Right lobe of liver (tissue), 6 donors: ENCODE data around the gene SLN. TPM values are rescaled to one million over a fixed set of nuclear protein-coding genes. Genes with fewer than 3 reads are reported as not detected.

Experiments used
- ATAC-seq, 4 donors: fragments of 200-7000 bp; cut with Tn5 transposase; one replicate each; pipeline ENCODE4 v1.9.1; 2020; ENCODE audit warnings: mild to moderate bottlenecking in 4 of 4, moderate library complexity in 4 of 4
- DNase-seq, 3 donors: peaks; one replicate each; pipeline ENCODE4 v3.0.0-alpha.2; 2020
- H3K27ac ChIP-seq, 3 donors: fragments of 200-600 bp; one replicate each; pipeline ENCODE4 v1.8.0; 2022
- H3K27me3 ChIP-seq, 2 donors: fragments of 200-600 bp; one replicate each; pipeline ENCODE4 v1.8.0; 2022
- H3K36me3 ChIP-seq, 4 donors: fragments of 200-600 bp; sonication (generic) in 1 of 4; one replicate each; pipeline versions ENCODE4 v1.5.1 to v1.8.0; 2017 to 2022; ENCODE audit warnings: control low read depth in 1 of 4
- H3K4me1 ChIP-seq, 4 donors: fragments of 200-600 bp; sonication (generic) in 1 of 4; one replicate each; pipeline versions ENCODE4 v1.5.1 to v1.8.0; 2017 to 2022; ENCODE audit warnings: control low read depth in 1 of 4
- H3K4me3 ChIP-seq, 3 donors: fragments of 200-600 bp; one replicate each; pipeline ENCODE4 v1.8.0; 2022
- H3K9me3 ChIP-seq, 4 donors: fragments of 200-600 bp; sonication (generic) in 1 of 4; one replicate each; pipeline versions ENCODE4 v1.5.1 to v1.8.0; 2017 to 2022; ENCODE audit warnings: control low read depth in 1 of 4
- POLR2A ChIP-seq: fragments of 450-650 bp; IDR thresholded peaks from one replicate; pipeline ENCODE4 v1.6.1; 2017; ENCODE audit warnings: antibody characterized with exemption, mild to moderate bottlenecking
- WGBS: methylation state at CpG from one replicate; pipeline ENCODE4 v1.1.6; 2018; ENCODE audit warnings: low coverage, low lambda C conversion rate; ENCODE audit not compliant: insufficient coverage; ENCODE audit errors: missing lambda C conversion rate; 5-methylcytosine and 5-hydroxymethylcytosine counted together
- intact Hi-C, 2 donors: fragments of 100-400 bp; cut with DNase I; formaldehyde crosslinking; loops; one replicate each; pipeline versions ENCODE4 v1.11.2 to v1.14.1; 2022
- total RNA-seq, 6 experiments: library from RNA; depleted of rRNA in 2 of 6; stranded (reverse); fragments of >200 nt in 2 of 6; fragmentation: NEBNext Ultra II Directional in 3 of 6; extraction: Animal tissue kit (Norgen Biotek cat#: 25700) in 3 of 6; gene quantifications; one replicate each; pipeline versions ENCODE4 v1.1.0 to v1.2.4, GENCODE V29; 2016 to 2023
- TF ChIP-seq, protein P1 (sequence below), 4 donors: fragments of 200-600 bp in 3 of 4; fragments of 450-650 bp in 1 of 4; IDR thresholded peaks; one replicate each; pipeline versions ENCODE4 v1.5.1 to v1.8.0; 2016 to 2022; ENCODE audit warnings: antibody characterized with exemption in 4 of 4, mild to moderate bottlenecking in 2 of 4
- donor health status: DM: no; HTN: yes; CAD: no.
- donor health status: DM: no; HTN: no; CAD: no.
- donor health status: DM: no; HTN: no; CAD: no.
- donor health status: DM: no; HTN: yes; CAD: no.
- donor health status: DM: no; HTN: yes; CAD: no.

The SLN gene
- total RNA-seq, 6 experiments from 2014 or later = 0.55 to 5.3 (median 0.66) TPM; not detected in 2

DNA sequence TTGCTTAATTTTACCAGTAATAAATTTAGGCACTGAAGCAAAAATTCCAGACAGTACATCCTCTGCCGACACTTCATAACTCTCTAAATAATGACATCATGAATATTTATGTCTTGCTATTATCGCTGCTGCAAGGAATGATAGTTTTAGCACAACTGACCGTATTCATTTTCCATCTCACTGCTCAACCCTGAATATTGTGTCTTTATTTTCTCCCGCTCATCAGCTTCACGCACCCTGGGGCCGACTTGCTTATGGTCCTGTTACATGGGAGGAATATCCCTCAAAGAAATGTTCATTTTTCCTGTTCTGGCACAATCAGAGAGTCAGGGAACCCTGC lies 33.3 kb downstream of the SLN start:
- WGBS = 70% methylated on average over 6 of the region's 6 CpGs
- H3K27ac ChIP-seq = no peak overlapping the region
- H3K4me1 ChIP-seq = no peaks in the 10 kb centered on the region
- ATAC-seq (no peak), DNase-seq (no peak)
- intact Hi-C loops = no loop called here
- no peaks in the 10 kb centered on the region for H3K36me3 ChIP-seq
- H3K9me3 ChIP-seq = no peaks in the 10 kb centered on the region
- no peak overlapping the region for H3K4me3 ChIP-seq
- H3K27me3 ChIP-seq = no peaks in the 10 kb centered on the region
- TF ChIP-seq, protein P1, sequence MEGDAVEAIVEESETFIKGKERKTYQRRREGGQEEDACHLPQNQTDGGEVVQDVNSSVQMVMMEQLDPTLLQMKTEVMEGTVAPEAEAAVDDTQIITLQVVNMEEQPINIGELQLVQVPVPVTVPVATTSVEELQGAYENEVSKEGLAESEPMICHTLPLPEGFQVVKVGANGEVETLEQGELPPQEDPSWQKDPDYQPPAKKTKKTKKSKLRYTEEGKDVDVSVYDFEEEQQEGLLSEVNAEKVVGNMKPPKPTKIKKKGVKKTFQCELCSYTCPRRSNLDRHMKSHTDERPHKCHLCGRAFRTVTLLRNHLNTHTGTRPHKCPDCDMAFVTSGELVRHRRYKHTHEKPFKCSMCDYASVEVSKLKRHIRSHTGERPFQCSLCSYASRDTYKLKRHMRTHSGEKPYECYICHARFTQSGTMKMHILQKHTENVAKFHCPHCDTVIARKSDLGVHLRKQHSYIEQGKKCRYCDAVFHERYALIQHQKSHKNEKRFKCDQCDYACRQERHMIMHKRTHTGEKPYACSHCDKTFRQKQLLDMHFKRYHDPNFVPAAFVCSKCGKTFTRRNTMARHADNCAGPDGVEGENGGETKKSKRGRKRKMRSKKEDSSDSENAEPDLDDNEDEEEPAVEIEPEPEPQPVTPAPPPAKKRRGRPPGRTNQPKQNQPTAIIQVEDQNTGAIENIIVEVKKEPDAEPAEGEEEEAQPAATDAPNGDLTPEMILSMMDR (IDR thresholded peaks at IDR 0.05) = no peak
- no peak for TF ChIP-seq POLR2A

DNA sequence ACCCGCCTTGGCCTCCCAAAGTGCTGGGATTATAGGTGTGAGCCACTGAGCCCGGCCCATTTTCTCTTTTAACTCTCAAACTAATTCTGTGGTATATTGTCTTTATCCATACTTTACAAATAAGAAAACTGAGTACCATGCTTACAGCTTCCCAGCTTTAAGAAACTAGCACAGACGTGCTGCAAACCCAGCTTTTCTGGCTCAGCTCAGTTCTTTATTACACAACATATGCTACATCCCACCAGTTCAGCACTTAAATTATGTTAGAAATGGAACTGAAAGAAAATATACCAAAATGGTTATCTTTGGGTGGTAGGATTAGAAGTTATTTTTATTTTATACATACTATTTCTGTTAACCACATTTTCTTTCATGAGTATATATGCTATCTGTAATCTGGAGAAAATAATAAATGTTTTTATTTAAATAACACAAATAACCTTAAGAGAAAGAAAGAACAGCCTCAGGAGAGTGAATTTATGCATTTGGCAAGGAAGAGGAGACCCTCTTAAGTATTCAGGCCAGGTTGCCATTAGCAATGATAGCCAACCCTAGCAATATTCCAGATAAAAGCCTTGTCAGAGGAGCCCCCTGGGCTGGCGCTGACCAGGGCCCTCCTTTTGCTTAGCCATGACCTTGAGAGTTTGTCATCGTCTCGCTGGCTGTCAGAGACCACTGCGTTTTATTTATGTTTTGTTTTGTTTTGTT lies 33.8 kb downstream of the SLN start:
- intact Hi-C loops = no loop called here
- no peak for DNase-seq

DNA sequence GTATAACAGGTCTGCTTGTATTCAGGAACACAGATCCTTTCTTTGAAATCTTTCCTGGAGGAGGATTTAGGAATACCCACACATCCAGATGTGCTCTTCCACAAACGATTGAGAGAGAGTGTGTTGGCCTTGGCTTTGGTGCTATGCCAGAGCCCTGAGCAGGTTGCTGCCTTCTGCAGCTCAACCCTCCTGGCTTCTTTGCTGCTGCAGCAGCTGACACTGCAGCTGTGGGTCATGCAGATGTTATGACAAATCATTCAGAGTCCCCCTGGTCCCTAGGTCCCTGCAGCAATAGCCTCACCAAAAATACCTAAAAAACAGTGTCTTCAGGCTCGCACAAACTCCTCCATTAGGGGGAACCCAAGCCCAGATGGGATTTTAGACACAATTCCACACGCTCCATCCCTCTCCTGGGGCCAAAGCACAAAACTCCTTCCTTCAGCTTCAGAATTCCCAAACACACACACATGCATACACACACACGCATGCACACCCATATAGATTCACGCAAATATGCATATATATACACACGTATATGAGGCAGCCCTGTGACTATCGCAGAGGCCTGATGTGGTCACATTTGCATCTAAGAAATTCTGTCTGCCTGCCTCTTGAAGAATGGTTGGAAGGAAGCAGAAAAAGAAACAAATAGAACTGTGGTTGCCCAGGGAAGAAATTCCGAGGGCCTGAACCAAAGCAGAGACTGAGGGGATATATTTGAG lies 35.4 kb downstream of the SLN start:
- H3K4me3 ChIP-seq = no peak overlapping the region
- WGBS = 65% methylated on average over 8 of the region's 8 CpGs
- intact Hi-C loops = no loop called here
- no peaks in the 10 kb centered on the region for H3K4me1 ChIP-seq
- ATAC-seq (no peak), DNase-seq (no peak)
- no peak overlapping the region for H3K27ac ChIP-seq
- no peak for TF ChIP-seq POLR2A
- TF ChIP-seq, protein P1 (IDR thresholded peaks at IDR 0.05) = no peak
- no peaks in the 10 kb centered on the region for H3K27me3 ChIP-seq
- H3K36me3 ChIP-seq = no peaks in the 10 kb centered on the region
- H3K9me3 ChIP-seq = no peaks in the 10 kb centered on the region

More for the DNA sequence above, 33.8 kb downstream of the SLN start:
- Histone ChIP-seq H3K27ac (no peak overlapping the region), H3K4me3 (no peak overlapping the region), H3K27me3 (no peaks in the 10 kb centered on the region), H3K36me3 (no peaks in the 10 kb centered on the region), H3K9me3 (no peaks in the 10 kb centered on the region), H3K4me1 (no peaks in the 10 kb centered on the region)
- no peak for TF ChIP-seq POLR2A
- TF ChIP-seq, protein P1 (IDR thresholded peaks at IDR 0.05) = no peak
- no peak for ATAC-seq
- WGBS = 78% methylated on average over 7 of the region's 7 CpGs

DNA sequence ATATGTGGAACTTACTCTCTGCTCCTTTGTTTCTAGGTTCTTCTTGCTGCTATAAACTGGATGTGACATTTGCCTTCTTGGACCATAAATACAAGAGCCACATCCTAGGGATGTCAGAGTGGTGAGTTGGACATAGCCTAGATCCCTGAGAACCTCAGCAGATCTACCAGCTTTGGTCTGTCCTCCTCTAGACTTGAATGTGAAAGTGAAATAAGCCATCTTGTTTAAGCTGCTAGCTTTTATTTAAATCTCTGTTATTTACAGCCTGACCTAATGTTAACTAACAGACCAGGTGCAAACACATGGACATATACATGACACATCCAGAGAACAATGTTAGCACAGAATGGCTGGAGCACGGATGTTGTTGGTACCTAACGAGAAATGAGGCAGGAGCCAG lies 36.0 kb downstream of the SLN start:
- Histone ChIP-seq H3K9me3 (no peaks in the 10 kb centered on the region), H3K27ac (no peak overlapping the region), H3K4me3 (no peak overlapping the region), H3K36me3 (no peaks in the 10 kb centered on the region), H3K4me1 (no peaks in the 10 kb centered on the region), H3K27me3 (no peaks in the 10 kb centered on the region)
- DNase-seq (no peak), ATAC-seq (no peak)
- intact Hi-C loops = no loop called here
- 46% methylated on average over 2 of the region's 2 CpGs for WGBS
- TF ChIP-seq, protein P1 (IDR thresholded peaks at IDR 0.05) = no peak
- no peak for TF ChIP-seq POLR2A
